Measurements from ENCODE around the gene RGL2.
"Not testable (repeated sequence)": the region's sequence is repeated elsewhere in the genome, so short reads cannot be mapped to it uniquely, and the experiment has no call there.

Gene RGL2

GRCh38 chr6:33271117-33271467 lies 27.6 kb downstream of the RGL2 start:
- Histone ChIP-seq H3K36me3 (replicated peaks) (peaks cover 65% of the 10 kb centered on the region), H3K9me3 (no peaks in the 10 kb centered on the region), H3K4me1 (peaks cover 20% of the 10 kb centered on the region), H3K27me3 (ENCODE audit: low read depth) (no peaks in the 10 kb centered on the region), H3K4me3 (peak overlapping the region; percentile 78)
- no peak for DNase-seq (ENCODE audit: low spot score in 2 of 2)
- in situ Hi-C loops (cut with MboI; ENCODE audit: low sequenced_read_pairs), result no loop called here

GRCh38 chr6:33264015-33264414 lies 34.7 kb downstream of the RGL2 start:
- peaks cover 43% of the 10 kb centered on the region for H3K36me3 ChIP-seq (replicated peaks)
- H3K9me3 ChIP-seq, result no peaks in the 10 kb centered on the region
- no peaks in the 10 kb centered on the region for H3K4me1 ChIP-seq
- DNase-seq (ENCODE audit: low spot score in 2 of 2), result no peak
- no peaks in the 10 kb centered on the region for H3K27me3 ChIP-seq (ENCODE audit: low read depth)
- H3K4me3 ChIP-seq, result no peak overlapping the region
- in situ Hi-C loops (cut with MboI; ENCODE audit: low sequenced_read_pairs), result no loop called here

GRCh38 chr6:33262490-33262889 lies 36.3 kb downstream of the RGL2 start:
- H3K4me3 ChIP-seq; H3K27me3 ChIP-seq (ENCODE audit: low read depth); H3K4me1 ChIP-seq; DNase-seq (ENCODE audit: low spot score in 2 of 2); in situ Hi-C loops (cut with MboI; ENCODE audit: low sequenced_read_pairs); H3K9me3 ChIP-seq: not testable (repeated sequence)
- H3K36me3 ChIP-seq (replicated peaks), result peaks cover 35% of the 10 kb centered on the region

- in situ Hi-C loops (cut with MboI; ENCODE audit: low sequenced_read_pairs), result no loop called here
- no peak for DNase-seq (ENCODE audit: low spot score in 2 of 2)
- Histone ChIP-seq H3K9me3 (no peaks in the 10 kb centered on the region), H3K4me1 (no peaks in the 10 kb centered on the region), H3K4me3 (no peak overlapping the region), H3K36me3 (replicated peaks) (peaks cover 13% of the 10 kb centered on the region), H3K27me3 (ENCODE audit: low read depth) (no peaks in the 10 kb centered on the region)
Measured at GRCh38 chr6:33259032-33259431, 39.7 kb downstream of the RGL2 start.

- Histone ChIP-seq H3K4me1 (peaks cover 5% of the 10 kb centered on the region), H3K27me3 (ENCODE audit: low read depth) (no peaks in the 10 kb centered on the region), H3K9me3 (no peaks in the 10 kb centered on the region), H3K36me3 (replicated peaks) (peaks cover 7% of the 10 kb centered on the region), H3K4me3 (no peak overlapping the region)
- DNase-seq (ENCODE audit: low spot score in 2 of 2), result no peak
- in situ Hi-C loops (cut with MboI; ENCODE audit: low sequenced_read_pairs), result no loop called here
Measured at GRCh38 chr6:33254591-33254990, 44.2 kb downstream of the RGL2 start.

- H3K9me3 ChIP-seq, result no peaks in the 10 kb centered on the region
- H3K4me3 ChIP-seq, result no peak overlapping the region
- in situ Hi-C loops (cut with MboI; ENCODE audit: low sequenced_read_pairs), result no loop called here
- no peak for DNase-seq (ENCODE audit: low spot score in 2 of 2)
- H3K4me1 ChIP-seq, result peaks cover 16% of the 10 kb centered on the region
- peaks cover 7% of the 10 kb centered on the region for H3K36me3 ChIP-seq (replicated peaks)
- no peaks in the 10 kb centered on the region for H3K27me3 ChIP-seq (ENCODE audit: low read depth)
Measured at GRCh38 chr6:33252759-33253158, 46.0 kb downstream of the RGL2 start.

GRCh38 chr6:33251395-33252012 lies 47.2 kb downstream of the RGL2 start:
- in situ Hi-C loops (cut with MboI; ENCODE audit: low sequenced_read_pairs), result no loop called here

GRCh38 chr6:33250731-33251130 lies 48.0 kb downstream of the RGL2 start:
- Histone ChIP-seq H3K4me1 (peaks cover 16% of the 10 kb centered on the region), H3K27me3 (ENCODE audit: low read depth) (no peaks in the 10 kb centered on the region), H3K4me3 (no peak overlapping the region), H3K9me3 (no peaks in the 10 kb centered on the region), H3K36me3 (replicated peaks) (peaks cover 3% of the 10 kb centered on the region; the same call in 1 of the 2 replicates)
- DNase-seq (ENCODE audit: low spot score in 2 of 2), result no peak
- in situ Hi-C loops (cut with MboI; ENCODE audit: low sequenced_read_pairs), result no loop called here

More at GRCh38 chr6:33251395-33252012, 47.2 kb downstream of the RGL2 start:
- Histone ChIP-seq H3K27me3 (ENCODE audit: low read depth) (no peaks in the 10 kb centered on the region), H3K36me3 (replicated peaks) (peaks cover 3% of the 10 kb centered on the region; the same call in 1 of the 2 replicates), H3K4me1 (peaks cover 16% of the 10 kb centered on the region), H3K9me3 (no peaks in the 10 kb centered on the region), H3K4me3 (no peak overlapping the region)
- DNase-seq (ENCODE audit: low spot score in 2 of 2), result no peak

GRCh38 chr6:33249732-33250630 lies 48.8 kb downstream of the RGL2 start:
- DNase-seq (ENCODE audit: low spot score in 2 of 2), result peak in 1 of 2 experiments; percentile 31
- peaks cover 16% of the 10 kb centered on the region for H3K4me1 ChIP-seq
- H3K36me3 ChIP-seq (replicated peaks), result peaks cover 3% of the 10 kb centered on the region; the same call in 1 of the 2 replicates
- H3K4me3 ChIP-seq, result peak overlapping the region; percentile 37
- in situ Hi-C loops (cut with MboI; ENCODE audit: low sequenced_read_pairs), result loop anchor here (5.0 to 10.0 kb wide), 2 partner anchors 128 to 235 kb away; no protein-coding TSS in a partner anchor
- no peaks in the 10 kb centered on the region for H3K27me3 ChIP-seq (ENCODE audit: low read depth)
- H3K9me3 ChIP-seq, result no peaks in the 10 kb centered on the region

GRCh38 chr6:33248932-33249731 lies 49.6 kb downstream of the RGL2 start:
- no peaks in the 10 kb centered on the region for H3K9me3 ChIP-seq
- in situ Hi-C loops (cut with MboI; ENCODE audit: low sequenced_read_pairs), result loop anchor here (5.0 to 10.0 kb wide), 2 partner anchors 127 to 234 kb away; no protein-coding TSS in a partner anchor
- no peaks in the 10 kb centered on the region for H3K27me3 ChIP-seq (ENCODE audit: low read depth)
- H3K4me3 ChIP-seq, result peak overlapping the region; percentile 37
- H3K4me1 ChIP-seq, result peaks cover 16% of the 10 kb centered on the region
- peak; percentile 99 to 100 for DNase-seq (ENCODE audit: low spot score in 2 of 2)
- H3K36me3 ChIP-seq (replicated peaks), result peaks cover 3% of the 10 kb centered on the region; the same call in 1 of the 2 replicates

- in situ Hi-C loops (cut with MboI; ENCODE audit: low sequenced_read_pairs), result loop anchor here (5.0 to 10.0 kb wide), 2 partner anchors 126 to 234 kb away; no protein-coding TSS in a partner anchor
- Histone ChIP-seq H3K27me3 (ENCODE audit: low read depth) (no peaks in the 10 kb centered on the region), H3K36me3 (replicated peaks) (peaks cover 3% of the 10 kb centered on the region; the same call in 1 of the 2 replicates), H3K9me3 (no peaks in the 10 kb centered on the region), H3K4me1 (peaks cover 16% of the 10 kb centered on the region), H3K4me3 (peak overlapping the region; percentile 31)
- peak; percentile 7 to 51 for DNase-seq (ENCODE audit: low spot score in 2 of 2)
Measured at GRCh38 chr6:33248643-33248931, 50.2 kb downstream of the RGL2 start.

GRCh38 chr6:33247977-33248642 lies 50.6 kb downstream of the RGL2 start:
- DNase-seq (ENCODE audit: low spot score in 2 of 2), result peak; percentile 85 to 96
- peak overlapping the region; percentile 31 for H3K4me3 ChIP-seq
- peaks cover 3% of the 10 kb centered on the region; the same call in 1 of the 2 replicates for H3K36me3 ChIP-seq (replicated peaks)
- no peaks in the 10 kb centered on the region for H3K9me3 ChIP-seq
- no peaks in the 10 kb centered on the region for H3K27me3 ChIP-seq (ENCODE audit: low read depth)
- H3K4me1 ChIP-seq, result peaks cover 16% of the 10 kb centered on the region
- in situ Hi-C loops (cut with MboI; ENCODE audit: low sequenced_read_pairs), result loop anchor here (5.0 to 10.0 kb wide), 2 partner anchors 126 to 233 kb away; no protein-coding TSS in a partner anchor

GRCh38 chr6:33243476-33243875 lies 55.3 kb downstream of the RGL2 start:
- DNase-seq (ENCODE audit: low spot score in 2 of 2), result no peak
- in situ Hi-C loops (cut with MboI; ENCODE audit: low sequenced_read_pairs), result loop anchor here (10.0 kb wide), 1 partner anchor 229 kb away; no protein-coding TSS in a partner anchor
- Histone ChIP-seq H3K4me1 (peaks cover 5% of the 10 kb centered on the region), H3K27me3 (ENCODE audit: low read depth) (no peaks in the 10 kb centered on the region), H3K9me3 (no peaks in the 10 kb centered on the region), H3K36me3 (replicated peaks) (no peaks in the 10 kb centered on the region), H3K4me3 (no peak overlapping the region)
